GM23338 (cell line): ENCODE measurements around the gene TUBG2.

ENCODE experiments used
- CTCF ChIP-seq, 2 experiments: fragments of 200-600 bp in 1 of 2; sonication (generic) in 1 of 2; conservative IDR thresholded peaks; 2 replicates each; pipeline versions ENCODE4 v1.5.1 to v1.6.1; 2016 to 2017; ENCODE audit warnings: antibody characterized with exemption in 2 of 2, low read depth in 2 of 2, mild to moderate bottlenecking in 2 of 2, moderate library complexity in 1 of 2
- EZH2 ChIP-seq: fragments of 200-600 bp; sonication (generic); IDR thresholded peaks from one replicate; pipeline ENCODE4 v1.8.0; 2017; ENCODE audit warnings: antibody characterized with exemption, mild to moderate bottlenecking, low read depth; ENCODE audit not compliant: unreplicated experiment
- EZH2phosphoT487 ChIP-seq: fragments of 200-600 bp; sonication (generic); IDR thresholded peaks from one replicate; pipeline ENCODE4 v1.8.1; 2018; ENCODE audit warnings: antibody characterized with exemption; ENCODE audit not compliant: unreplicated experiment

DNA sequence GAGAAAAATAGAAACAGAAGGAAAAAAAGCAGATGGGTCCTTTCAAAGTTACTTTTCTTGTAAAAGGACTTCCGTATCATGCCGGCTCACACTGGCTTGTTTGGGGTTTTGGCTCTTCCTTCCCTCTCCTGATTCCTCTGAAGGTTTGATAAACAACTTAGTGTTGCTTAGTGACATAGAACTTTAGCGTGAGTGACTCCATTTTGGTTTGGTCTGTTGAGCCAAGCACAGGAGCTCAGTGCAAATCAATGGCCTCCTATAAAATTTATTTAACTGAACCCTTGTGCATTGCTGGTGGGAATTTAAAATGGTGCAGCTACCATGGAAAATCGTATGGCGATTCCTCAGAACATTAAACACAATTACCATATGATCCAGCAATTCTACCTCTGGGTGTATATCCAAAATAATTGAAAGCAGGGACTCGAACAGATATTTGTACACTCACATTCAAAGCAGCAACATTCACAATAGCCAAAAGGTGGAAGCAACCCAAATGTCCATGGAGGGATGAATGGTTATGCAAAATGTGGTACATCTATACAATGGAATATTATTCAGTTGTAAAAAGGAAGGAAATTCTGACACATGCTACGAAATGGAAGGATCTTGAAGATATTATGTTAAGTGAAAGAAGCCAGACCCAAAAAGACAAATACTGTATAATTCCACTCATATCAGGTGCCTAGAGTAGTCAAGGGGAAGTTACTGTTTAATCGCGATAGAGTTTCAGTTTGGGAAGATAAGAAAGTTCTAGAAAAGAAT lies 1.1 kb upstream of the TUBG2 start:
- TF ChIP-seq EZH2: no peak
- no peak for TF ChIP-seq CTCF (conservative IDR thresholded peaks at IDR 0.05; ENCODE audit: low read depth in 2 of 2)
- no peak for TF ChIP-seq EZH2phosphoT487
